Stomach (tissue), 9 donors: Measurements from ENCODE around the gene GNG14. TPM values are rescaled to one million over a fixed set of nuclear protein-coding genes. Genes with fewer than 3 reads are reported as not detected.

Experiments
- DNase-seq, 2 donors: peaks; one replicate each; pipeline versions ENCODE4 v3.0.0 to v3.0.0-alpha.2; 2013 to 2019
- H3K27ac ChIP-seq, 5 donors: fragments of 200-600 bp in 4 of 5; sonication (generic) in 4 of 5; one replicate each; pipeline ENCODE4 v1.5.1; 2013 to 2019; ENCODE audit warnings: mild to moderate bottlenecking in 1 of 5, moderate library complexity in 1 of 5
- H3K27me3 ChIP-seq, 3 donors: fragments of 200-600 bp; sonication (generic); one replicate each; pipeline ENCODE4 v1.5.1; 2017 to 2019; ENCODE audit warnings: mixed run types in 1 of 3
- H3K36me3 ChIP-seq, 4 donors: fragments of 200-600 bp; sonication (generic); 1 replicate in 3 of 4; 2 replicates in 1 of 4; pipeline ENCODE4 v1.5.1; 2016 to 2019
- H3K4me1 ChIP-seq, 4 donors: fragments of 200-600 bp; sonication (generic); one replicate each; pipeline ENCODE4 v1.5.1; 2016 to 2019
- H3K4me3 ChIP-seq, 4 donors: fragments of 200-600 bp; sonication (generic) in 3 of 4; one replicate each; pipeline ENCODE4 v1.5.1; 2016 to 2019; ENCODE audit warnings: mild to moderate bottlenecking in 1 of 4
- H3K9me3 ChIP-seq, 4 donors: fragments of 200-600 bp; sonication (generic); one replicate each; pipeline ENCODE4 v1.5.1; 2016 to 2019
- CTCF ChIP-seq, 7 experiments: fragments of 450-650 bp in 4 of 7; fragments of 200-600 bp in 3 of 7; sonication (generic) in 3 of 7; IDR thresholded peaks; one replicate each; pipeline ENCODE4 v1.5.1; 2016 to 2019; ENCODE audit warnings: antibody characterized with exemption in 7 of 7, control low read depth in 2 of 7, mild to moderate bottlenecking in 1 of 7
- EP300 ChIP-seq: sonication (generic); formaldehyde crosslinking; IDR thresholded peaks from one replicate; pipeline ENCODE4 v1.6.1; 2017; ENCODE audit warnings: antibody characterized with exemption
- POLR2A ChIP-seq, 4 donors: fragments of 450-650 bp; IDR thresholded peaks; one replicate each; pipeline ENCODE4 v1.6.1; 2016; ENCODE audit warnings: antibody characterized with exemption in 4 of 4, control low read depth in 2 of 4, mild to moderate bottlenecking in 1 of 4, moderate library complexity in 1 of 4
- POLR2AphosphoS5 ChIP-seq, 3 donors: sonication (generic); formaldehyde crosslinking; IDR thresholded peaks; one replicate each; pipeline ENCODE4 v1.6.1; 2016; ENCODE audit warnings: antibody characterized with exemption in 3 of 3
- WGBS, 5 donors: extraction: QIAGEN DNeasy Blood & Tissue Kit in 3 of 5; methylation state at CpG; one replicate each; pipeline versions ENCODE4 v1.1.5 to v1.1.7; 2013 to 2018; 5-methylcytosine and 5-hydroxymethylcytosine counted together
- intact Hi-C: fragments of 100-400 bp; cut with DNase I; formaldehyde crosslinking; loops from one replicate; pipeline ENCODE4 v1.15.1; 2023; ENCODE audit warnings: low total_unique reads
- polyA plus RNA-seq, 3 donors: library from polyadenylated mRNA; stranded (reverse); fragments of 200-250 nt; gene quantifications; one replicate each; pipeline ENCODE4 v1.2.3, GENCODE V29; 2013
- total RNA-seq, 5 donors: library from RNA; depleted of rRNA; stranded (reverse); fragments of >200 nt; gene quantifications; one replicate each; pipeline versions ENCODE4 v1.1.0 to v1.2.3, GENCODE V29; 2014 to 2016
- donor health status: healthy with polysubstance abuse.
- donor health status: Bipolar disorder and iron deficiency.
- donor health status: healthy.

Gene GNG14
- total and polyA plus RNA-seq, 8 donors: not detected

- 95 to 98% (median 96%) methylated on average over 19 to 22 of the region's 22 CpGs for WGBS, 5 donors
- no peak overlapping the region for H3K27ac ChIP-seq
- intact Hi-C loops: no loop called here
- H3K4me3 ChIP-seq: no peak overlapping the region
- no peak for DNase-seq
- no peaks in the 10 kb centered on the region for H3K27me3 ChIP-seq
- H3K36me3 ChIP-seq: peaks cover 46 to 96% (median 93%) of the 10 kb centered on the region in 4 donors
- H3K9me3 ChIP-seq: no peaks in the 10 kb centered on the region
- H3K4me1 ChIP-seq: no peaks in the 10 kb centered on the region
- TF ChIP-seq POLR2A (IDR thresholded peaks at IDR 0.05) (no peak), POLR2AphosphoS5 (IDR thresholded peaks at IDR 0.05) (no peak), EP300 (no peak), CTCF (IDR thresholded peaks at IDR 0.05) (no peak)
Measured at GRCh38 chr19:12657966-12658365, 29.8 kb upstream of the GNG14 start.

GRCh38 chr19:12660980-12661379 is 26.8 kb upstream of the GNG14 start:
- Histone ChIP-seq H3K4me1 (peaks cover 4 to 18% (median 16%) of the 10 kb centered on the region in 4 donors), H3K27me3 (no peaks in the 10 kb centered on the region), H3K4me3 (no peak overlapping the region), H3K36me3 (peaks cover 47 to 93% (median 91%) of the 10 kb centered on the region in 4 donors), H3K27ac (no peak overlapping the region), H3K9me3 (no peaks in the 10 kb centered on the region)
- intact Hi-C loops: no loop called here
- 93 to 98% (median 97%) methylated on average over 12 of the region's 12 CpGs for WGBS, 5 donors
- TF ChIP-seq POLR2AphosphoS5 (IDR thresholded peaks at IDR 0.05): no peak
- TF ChIP-seq POLR2A (IDR thresholded peaks at IDR 0.05): no peak
- no peak for TF ChIP-seq CTCF (IDR thresholded peaks at IDR 0.05)
- no peak for TF ChIP-seq EP300
- no peak for DNase-seq

- Histone ChIP-seq H3K27me3 (no peaks in the 10 kb centered on the region), H3K4me1 (peaks cover 23 to 46% (median 42%) of the 10 kb centered on the region in 4 donors), H3K27ac (peak overlapping the region in 1 of 5 donors; percentile 83), H3K9me3 (no peaks in the 10 kb centered on the region), H3K4me3 (peak overlapping the region in 1 of 4 donors; percentile 74), H3K36me3 (peaks cover 34 to 64% (median 58%) of the 10 kb centered on the region in 4 donors)
- intact Hi-C loops: no loop called here
- 83 to 89% (median 84%) methylated on average over 25 to 29 of the region's 29 CpGs for WGBS, 5 donors
- TF ChIP-seq CTCF (IDR thresholded peaks at IDR 0.05) (no peak), POLR2A (IDR thresholded peaks at IDR 0.05) (no peak), EP300 (no peak), POLR2AphosphoS5 (IDR thresholded peaks at IDR 0.05) (no peak)
- DNase-seq: no peak
Measured at GRCh38 chr19:12664406-12665280, 23.2 kb upstream of the GNG14 start.

- TF ChIP-seq CTCF (IDR thresholded peaks at IDR 0.05): no peak
- no peak for TF ChIP-seq POLR2AphosphoS5 (IDR thresholded peaks at IDR 0.05)
- no peak for TF ChIP-seq POLR2A (IDR thresholded peaks at IDR 0.05)
- TF ChIP-seq EP300: no peak
- DNase-seq: peak; percentile 47 to 64
- 72 to 90% (median 82%) methylated on average over 10 of the region's 10 CpGs for WGBS, 5 donors
- intact Hi-C loops: no loop called here
- peaks cover 30 to 58% (median 52%) of the 10 kb centered on the region in 4 donors for H3K36me3 ChIP-seq
- peaks cover 26 to 52% (median 46%) of the 10 kb centered on the region in 4 donors for H3K4me1 ChIP-seq
- no peaks in the 10 kb centered on the region for H3K27me3 ChIP-seq
- no peaks in the 10 kb centered on the region for H3K9me3 ChIP-seq
- H3K4me3 ChIP-seq: peak overlapping the region in 2 of 4 donors; percentile 74 to 84
- H3K27ac ChIP-seq: peak overlapping the region in 2 of 5 donors; percentile 83 to 87
Measured at GRCh38 chr19:12665281-12665573, 22.6 kb upstream of the GNG14 start.
